GM18951 (cell line): ENCODE data around the gene CLDN1.

Source experiments
- POLR2A ChIP-seq: IDR thresholded peaks from 4 replicates; pipeline ENCODE4 v1.6.1; 2011; ENCODE audit warnings: mild to moderate bottlenecking; ENCODE audit not compliant: insufficient read length, insufficient read depth; ENCODE audit errors: extremely low read depth
- in situ Hi-C: fragments of 300-500 bp; cut with MboI; formaldehyde crosslinking; loops from one replicate; pipeline ENCODE4 v1.12.0; 2022; ENCODE audit warnings: low sequenced_read_pairs, mixed read lengths, inconsistent platforms; ENCODE audit not compliant: unreplicated experiment

Gene CLDN1

GRCh38 chr3:190346541-190346940, 24.3 kb upstream of the CLDN1 start:
- in situ Hi-C loops: no loop called here
- TF ChIP-seq POLR2A: no peak

GRCh38 chr3:190345878-190346277, 23.6 kb upstream of the CLDN1 start:
- in situ Hi-C loops: no loop called here
- TF ChIP-seq POLR2A: no peak

DNA sequence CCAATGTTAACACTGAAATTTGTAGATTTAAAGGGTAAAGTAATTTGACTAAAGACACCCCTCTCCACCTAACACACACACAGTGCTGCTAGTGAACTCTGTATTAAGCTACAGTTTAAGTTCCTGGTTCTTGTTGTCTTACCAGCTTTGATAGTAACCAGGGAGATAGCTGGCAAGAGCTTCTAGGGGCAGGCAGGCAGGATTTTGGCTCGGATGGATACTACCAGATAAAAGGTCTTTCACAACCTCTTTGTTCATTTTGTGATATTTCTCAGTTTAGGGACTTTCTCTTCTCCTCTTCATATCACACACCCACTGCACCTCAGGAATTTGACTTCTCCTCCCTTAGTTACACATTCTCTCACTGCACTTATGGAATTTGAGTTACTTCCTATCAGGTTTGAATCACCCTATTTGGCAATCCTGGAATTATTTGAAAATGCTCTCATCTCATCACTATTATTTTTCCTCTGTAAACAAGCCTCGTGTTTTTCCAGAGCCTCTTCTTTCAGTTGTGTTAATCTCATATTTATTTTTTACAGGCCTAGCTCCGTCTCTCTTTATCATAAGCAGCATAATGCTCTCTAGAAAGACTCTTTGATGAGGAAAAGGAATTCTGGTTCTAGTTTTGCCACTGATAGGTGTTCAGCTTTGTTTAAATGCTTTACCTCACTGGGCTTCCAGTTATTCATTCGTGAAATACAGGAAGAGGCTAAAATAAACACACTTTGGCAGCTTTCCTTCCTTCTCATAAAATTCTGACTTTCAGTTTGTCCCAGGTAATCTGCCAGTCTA, 23.0 kb upstream of the CLDN1 start:
- no peak for TF ChIP-seq POLR2A
- in situ Hi-C loops: no loop called here

- no peak for TF ChIP-seq POLR2A
- in situ Hi-C loops: no loop called here
These were observed 17.8 kb upstream of the CLDN1 start for GRCh38 chr3:190340071-190340470.

- in situ Hi-C loops: no loop called here
- TF ChIP-seq POLR2A: no peak
These were observed 16.9 kb upstream of the CLDN1 start for GRCh38 chr3:190339130-190339529.

GRCh38 chr3:190338717-190339116, 16.5 kb upstream of the CLDN1 start:
- TF ChIP-seq POLR2A: no peak

GRCh38 chr3:190337301-190337700, 15.1 kb upstream of the CLDN1 start:
- in situ Hi-C loops: no loop called here
- no peak for TF ChIP-seq POLR2A

More at GRCh38 chr3:190338717-190339116, 16.5 kb upstream of the CLDN1 start:
- in situ Hi-C loops: no loop called here

- in situ Hi-C loops: no loop called here
- TF ChIP-seq POLR2A: no peak
These were observed 14.4 kb upstream of the CLDN1 start for GRCh38 chr3:190336516-190337189.

DNA sequence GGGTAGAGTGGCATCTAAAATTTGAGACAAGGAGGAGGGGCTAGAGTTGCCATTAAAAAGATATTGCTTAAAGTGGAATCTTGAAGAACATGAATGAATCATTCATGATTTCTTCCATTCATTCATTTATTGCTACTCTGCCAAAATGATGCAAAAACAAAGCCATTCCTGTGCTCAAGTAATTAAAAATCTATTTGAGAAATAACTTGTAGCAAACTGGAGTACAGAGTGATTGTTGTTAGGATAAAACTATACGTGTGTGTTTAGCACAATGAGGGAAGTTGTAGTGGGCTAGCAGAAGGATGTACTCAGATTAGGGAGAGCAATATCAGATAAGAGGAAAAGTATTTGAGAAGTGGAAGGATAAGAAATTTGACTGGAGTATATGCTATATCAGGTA, 11.7 kb upstream of the CLDN1 start:
- no peak for TF ChIP-seq POLR2A
- in situ Hi-C loops: no loop called here

GRCh38 chr3:190330936-190331734, 8.9 kb upstream of the CLDN1 start:
- in situ Hi-C loops: no loop called here

DNA sequence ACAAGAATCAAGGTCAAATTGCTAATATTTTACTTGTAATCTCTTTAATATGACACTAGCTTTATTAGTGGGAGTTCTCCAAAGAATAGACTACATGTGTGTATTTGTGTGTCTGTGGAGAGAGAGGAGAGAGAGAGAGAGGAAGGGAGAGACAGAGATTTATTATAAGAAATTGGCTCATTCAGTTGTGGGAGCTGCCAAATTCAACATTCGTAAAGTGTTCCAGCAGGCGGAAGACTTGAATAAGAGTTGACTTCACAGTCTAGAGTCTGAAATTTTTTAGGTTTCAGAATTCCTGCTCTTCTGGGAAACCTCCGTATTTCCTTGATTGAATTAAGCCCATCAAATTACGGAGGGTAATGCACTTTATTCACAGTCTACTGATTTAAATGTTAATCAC, 4.7 kb upstream of the CLDN1 start:
- in situ Hi-C loops: no loop called here

More at GRCh38 chr3:190330936-190331734, 8.9 kb upstream of the CLDN1 start:
- TF ChIP-seq POLR2A: no peak

GRCh38 chr3:190326361-190326760, 4.1 kb upstream of the CLDN1 start:
- no peak for TF ChIP-seq POLR2A
- in situ Hi-C loops: no loop called here

More for the DNA sequence above, 4.7 kb upstream of the CLDN1 start:
- no peak for TF ChIP-seq POLR2A

DNA sequence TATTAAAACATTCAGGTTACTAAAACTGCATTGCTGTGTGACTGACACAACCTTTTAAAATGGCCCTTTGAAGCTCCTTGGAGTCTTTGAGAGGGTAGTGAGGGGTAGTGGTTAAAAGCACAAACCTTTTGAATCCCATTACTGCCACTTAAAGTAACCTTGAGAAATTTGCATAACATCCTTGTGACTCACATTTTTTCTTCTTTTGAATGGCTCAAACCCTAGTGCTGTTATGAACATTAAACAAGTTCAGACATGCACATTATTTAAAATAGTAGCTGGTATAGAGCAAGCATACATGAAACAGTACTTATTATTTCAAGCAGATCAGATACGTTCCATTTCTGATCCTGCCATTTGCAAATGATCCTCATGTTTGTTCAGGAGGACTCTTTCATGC, 3.7 kb upstream of the CLDN1 start:
- TF ChIP-seq POLR2A: no peak
- in situ Hi-C loops: no loop called here
